Measurements from ENCODE around the gene EDEM3. TPM values are rescaled to one million over a fixed set of nuclear protein-coding genes. Genes with fewer than 3 reads are reported as not detected.

Gene EDEM3
- total RNA-seq, 1 experiment from 2014 or later, result 58.3 TPM

- peaks cover 17% of the 10 kb centered on the region for H3K4me1 Mint-ChIP-seq (ENCODE audit: insufficient read depth, unreplicated experiment)
- BruUV-seq (replicated peaks), result no TSS peak
- H3K4me3 Mint-ChIP-seq (ENCODE audit: unreplicated experiment), result no peak overlapping the region
- no peaks in the 10 kb centered on the region for H3K9me3 Mint-ChIP-seq (ENCODE audit: unreplicated experiment)
- POLR2A ChIA-PET, result interaction anchor here (0.6 to 2.4 kb wide), 4 partner anchors 13 to 1194 kb away, joined by 3 to 6 read pairs (median 4); no protein-coding TSS in a partner anchor
- intact Hi-C loops (cut with micrococcal nuclease), result loop anchor here (1.0 kb wide), 1 partner anchor 38 kb away; the partner anchor contains the start of gene EDEM3
- peak; percentile 99 for DNase-seq (ENCODE audit: unreplicated experiment)
- TF ChIP-seq, protein P1, sequence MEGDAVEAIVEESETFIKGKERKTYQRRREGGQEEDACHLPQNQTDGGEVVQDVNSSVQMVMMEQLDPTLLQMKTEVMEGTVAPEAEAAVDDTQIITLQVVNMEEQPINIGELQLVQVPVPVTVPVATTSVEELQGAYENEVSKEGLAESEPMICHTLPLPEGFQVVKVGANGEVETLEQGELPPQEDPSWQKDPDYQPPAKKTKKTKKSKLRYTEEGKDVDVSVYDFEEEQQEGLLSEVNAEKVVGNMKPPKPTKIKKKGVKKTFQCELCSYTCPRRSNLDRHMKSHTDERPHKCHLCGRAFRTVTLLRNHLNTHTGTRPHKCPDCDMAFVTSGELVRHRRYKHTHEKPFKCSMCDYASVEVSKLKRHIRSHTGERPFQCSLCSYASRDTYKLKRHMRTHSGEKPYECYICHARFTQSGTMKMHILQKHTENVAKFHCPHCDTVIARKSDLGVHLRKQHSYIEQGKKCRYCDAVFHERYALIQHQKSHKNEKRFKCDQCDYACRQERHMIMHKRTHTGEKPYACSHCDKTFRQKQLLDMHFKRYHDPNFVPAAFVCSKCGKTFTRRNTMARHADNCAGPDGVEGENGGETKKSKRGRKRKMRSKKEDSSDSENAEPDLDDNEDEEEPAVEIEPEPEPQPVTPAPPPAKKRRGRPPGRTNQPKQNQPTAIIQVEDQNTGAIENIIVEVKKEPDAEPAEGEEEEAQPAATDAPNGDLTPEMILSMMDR (IDR thresholded peaks at IDR 0.05; ENCODE audit: unreplicated experiment), result no peak
- H3K36me3 Mint-ChIP-seq (ENCODE audit: insufficient read depth, unreplicated experiment), result no peaks in the 10 kb centered on the region
- CTCF ChIA-PET, result interaction anchor here (0.6 to 7.4 kb wide), 4 partner anchors 13 to 191 kb away, joined by 3 to 64 read pairs (median 29); no protein-coding TSS in a partner anchor
- no peaks in the 10 kb centered on the region for H3K27me3 Mint-ChIP-seq (ENCODE audit: insufficient read depth, unreplicated experiment)
- H3K27ac Mint-ChIP-seq (ENCODE audit: low read depth, unreplicated experiment), result peak overlapping the region; percentile 73
Measured at GRCh38 chr1:184792450-184792969, 37.9 kb upstream of the EDEM3 start.

- Mint-ChIP-seq H3K27me3 (ENCODE audit: insufficient read depth, unreplicated experiment) (no peaks in the 10 kb centered on the region), H3K4me3 (ENCODE audit: unreplicated experiment) (no peak overlapping the region), H3K27ac (ENCODE audit: low read depth, unreplicated experiment) (no peak overlapping the region), H3K9me3 (ENCODE audit: unreplicated experiment) (no peaks in the 10 kb centered on the region), H3K36me3 (ENCODE audit: insufficient read depth, unreplicated experiment) (no peaks in the 10 kb centered on the region), H3K4me1 (ENCODE audit: insufficient read depth, unreplicated experiment) (peaks cover 17% of the 10 kb centered on the region)
- BruUV-seq (replicated peaks), result no TSS peak
- TF ChIP-seq, protein P1 (IDR thresholded peaks at IDR 0.05; ENCODE audit: unreplicated experiment), result no peak
- DNase-seq (ENCODE audit: unreplicated experiment), result no peak
- intact Hi-C loops (cut with micrococcal nuclease), result no loop called here
- POLR2A ChIA-PET, result interaction anchor here (0.6 to 1.5 kb wide), 4 partner anchors 39 to 1193 kb away, joined by 3 to 5 read pairs (median 3); no protein-coding TSS in a partner anchor
- CTCF ChIA-PET, result interaction anchor here (0.6 to 7.4 kb wide), 4 partner anchors 9 to 192 kb away, joined by 3 to 64 read pairs (median 30); no protein-coding TSS in a partner anchor
Measured at GRCh38 chr1:184791550-184791900, 36.9 kb upstream of the EDEM3 start.

GRCh38 chr1:184790642-184791549 is 36.2 kb upstream of the EDEM3 start:
- TF ChIP-seq, protein P1 (IDR thresholded peaks at IDR 0.05; ENCODE audit: unreplicated experiment), result no peak
- H3K4me1 Mint-ChIP-seq (ENCODE audit: insufficient read depth, unreplicated experiment), result peaks cover 17% of the 10 kb centered on the region
- H3K27ac Mint-ChIP-seq (ENCODE audit: low read depth, unreplicated experiment), result no peak overlapping the region
- H3K4me3 Mint-ChIP-seq (ENCODE audit: unreplicated experiment), result no peak overlapping the region
- no peak for DNase-seq (ENCODE audit: unreplicated experiment)
- CTCF ChIA-PET, result interaction anchor here (0.6 to 7.4 kb wide), 7 partner anchors 9 to 859 kb away, joined by 3 to 64 read pairs (median 5); no protein-coding TSS in a partner anchor
- intact Hi-C loops (cut with micrococcal nuclease), result no loop called here
- BruUV-seq (replicated peaks), result no TSS peak
- H3K27me3 Mint-ChIP-seq (ENCODE audit: insufficient read depth, unreplicated experiment), result no peaks in the 10 kb centered on the region
- H3K36me3 Mint-ChIP-seq (ENCODE audit: insufficient read depth, unreplicated experiment), result no peaks in the 10 kb centered on the region
- no peaks in the 10 kb centered on the region for H3K9me3 Mint-ChIP-seq (ENCODE audit: unreplicated experiment)
- POLR2A ChIA-PET, result interaction anchor here (0.7 to 1.5 kb wide), 2 partner anchors 38 to 244 kb away, joined by 3 to 5 read pairs; no protein-coding TSS in a partner anchor

GRCh38 chr1:184789884-184790283 is 35.2 kb upstream of the EDEM3 start:
- ChIA-PET CTCF (interaction anchor here (0.7 to 2.2 kb wide), 4 partner anchors 16 to 527 kb away, joined by 3 to 14 read pairs (median 4); partner anchors contain the start of gene IVNS1ABP), POLR2A (interaction anchor here (0.7 kb wide), 1 partner anchor 347 kb away, joined by 3 read pairs; no protein-coding TSS in a partner anchor)
- BruUV-seq (replicated peaks), result no TSS peak
- TF ChIP-seq, protein P1 (IDR thresholded peaks at IDR 0.05; ENCODE audit: unreplicated experiment), result no peak
- Mint-ChIP-seq H3K27me3 (ENCODE audit: insufficient read depth, unreplicated experiment) (no peaks in the 10 kb centered on the region), H3K9me3 (ENCODE audit: unreplicated experiment) (peaks cover 3% of the 10 kb centered on the region), H3K4me3 (ENCODE audit: unreplicated experiment) (no peak overlapping the region), H3K36me3 (ENCODE audit: insufficient read depth, unreplicated experiment) (no peaks in the 10 kb centered on the region), H3K27ac (ENCODE audit: low read depth, unreplicated experiment) (no peak overlapping the region), H3K4me1 (ENCODE audit: insufficient read depth, unreplicated experiment) (peaks cover 17% of the 10 kb centered on the region)
- intact Hi-C loops (cut with micrococcal nuclease), result no loop called here
- DNase-seq (ENCODE audit: unreplicated experiment), result no peak

Measured in MCF 10A (cell line).